HepG2 (cell line): Measurements from ENCODE around the gene CELF2. TPM values are rescaled to one million over a fixed set of nuclear protein-coding genes. Genes with fewer than 3 reads are reported as not detected.

Experiments
- ATAC-seq: fragments of 200-7000 bp; cut with Tn5 transposase; 3 replicates; pipeline ENCODE4 v1.9.1; 2020; ENCODE audit warnings: mild to moderate bottlenecking, moderate library complexity
- BruUV-seq: library from RNA; stranded (reverse); fragments of 400-500 nt; replicated peaks from 2 replicates; lab custom pipeline; 2021; lab: Mats Ljungman, UMichigan
- CTCF ChIA-PET: fragments of 300-600 bp; formaldehyde crosslinking; extraction: SDS; loops from one replicate; lab custom pipeline; 2021; ENCODE audit warnings: low total read pairs, inconsistent platforms, low intra/inter-chr PET ratio; lab: Yijun Ruan, JAX
- POLR2A ChIA-PET: fragments of 350-600 bp; sonication (Branson Sonifier 250); formaldehyde crosslinking; loops from one replicate; lab custom pipeline; 2020; ENCODE audit warnings: antibody characterized with exemption, inconsistent platforms; lab: Yijun Ruan, JAX
- DNase-seq: peaks from one replicate; pipeline ENCODE4 v3.0.0-alpha.2; 2015; ENCODE audit warnings: low spot score
- FAIRE-seq: peaks from 3 replicates; lab custom pipeline; 2011; peaks lifted over from hg19 to GRCh38; lab: Jason Lieb, UNC
- H2AFZ ChIP-seq: one replicate; pipeline ENCODE4 v1.6.1; 2011; ENCODE audit warnings: low read length, inconsistent platforms
- H3K27ac ChIP-seq: fragments of 300-600 bp; 3 replicates; pipeline ENCODE4 v1.8.0; 2011; ENCODE audit warnings: mixed run types, mild to moderate bottlenecking, mixed read lengths, low read length, inconsistent platforms; ENCODE audit not compliant: insufficient read depth; ENCODE audit errors: extremely low read length
- H3K27me3 ChIP-seq, 2 experiments: fragments of 200-600 bp in 1 of 2; 2 replicates in 1 of 2; 3 replicates in 1 of 2; pipeline versions ENCODE4 v1.6.0 to v1.8.0; 2011; ENCODE audit warnings: low read length in 2 of 2, mild to moderate bottlenecking in 2 of 2, moderate library complexity in 2 of 2, inconsistent platforms in 1 of 2; ENCODE audit not compliant: insufficient read depth in 2 of 2, control insufficient read depth in 1 of 2
- H3K36me3 ChIP-seq, 2 experiments: fragments of 200-600 bp in 1 of 2; replicated peaks in 1 of 2; 2 replicates in 1 of 2; 3 replicates in 1 of 2; pipeline versions ENCODE4 v1.5.1 to v1.8.0; 2011; ENCODE audit warnings: low read length in 2 of 2, inconsistent platforms in 1 of 2; ENCODE audit not compliant: insufficient read depth in 2 of 2, control insufficient read depth in 1 of 2
- H3K4me1 ChIP-seq: 2 replicates; pipeline ENCODE4 v1.5.1; 2012; ENCODE audit warnings: low read length, inconsistent platforms; ENCODE audit not compliant: insufficient read depth
- H3K4me2 ChIP-seq: 2 replicates; pipeline ENCODE4 v1.6.0; 2011; ENCODE audit warnings: low read depth, low read length, inconsistent platforms
- H3K4me3 ChIP-seq, 3 experiments: fragments of 200-600 bp in 1 of 3; sonication (generic), shearing (Covaris generic) in 1 of 3; replicated peaks in 1 of 3; 2 replicates each; pipeline ENCODE4 v1.5.1; 2011 to 2016; ENCODE audit warnings: low read length in 3 of 3, inconsistent platforms in 2 of 3, low read depth in 2 of 3, mild to moderate bottlenecking in 2 of 3, control low read depth in 1 of 3, mixed read lengths in 1 of 3; ENCODE audit not compliant: insufficient read depth in 1 of 3
- H3K79me2 ChIP-seq: one replicate; pipeline ENCODE4 v1.6.1; 2011; ENCODE audit warnings: low read length, inconsistent platforms; ENCODE audit not compliant: insufficient read depth
- H3K9ac ChIP-seq: 2 replicates; pipeline ENCODE4 v1.6.0; 2011; ENCODE audit warnings: mild to moderate bottlenecking, low read depth, low read length, inconsistent platforms; ENCODE audit not compliant: insufficient read depth
- H3K9me3 ChIP-seq: 2 replicates; pipeline ENCODE4 v1.5.1; 2012; ENCODE audit warnings: mild to moderate bottlenecking, low read length
- H4K20me1 ChIP-seq: 2 replicates; pipeline ENCODE4 v1.6.0; 2011; ENCODE audit warnings: inconsistent platforms, mild to moderate bottlenecking, low read length, moderate library complexity; ENCODE audit not compliant: insufficient read depth
- ARNT ChIP-seq: fragments of 450-650 bp; IDR thresholded peaks from 2 replicates; pipeline ENCODE4 v1.6.1; 2017
- DR1 ChIP-seq: sonication (generic); formaldehyde crosslinking; IDR thresholded peaks from 2 replicates; pipeline ENCODE4 v1.8.0; 2021; ENCODE audit warnings: mild to moderate bottlenecking, missing genetic modification reagents, inconsistent platforms
- JUNB ChIP-seq: sonication (generic); formaldehyde crosslinking; IDR thresholded peaks from 2 replicates; pipeline ENCODE4 v1.8.0; 2022; ENCODE audit warnings: missing genetic modification reagents, mild to moderate bottlenecking, borderline replicate concordance
- PRPF4 ChIP-seq: fragments of 200-400 bp; formaldehyde crosslinking; IDR thresholded peaks from 2 replicates; pipeline ENCODE4 v1.6.1; 2016; ENCODE audit warnings: low read length, low read depth; ENCODE audit not compliant: poor library complexity, severe bottlenecking
- ZFP36L2 ChIP-seq: sonication (generic); formaldehyde crosslinking; IDR thresholded peaks from 2 replicates; pipeline ENCODE4 v1.4.0; 2020; ENCODE audit warnings: missing genetic modification reagents
- ZNF33B ChIP-seq: sonication (generic); formaldehyde crosslinking; IDR thresholded peaks from 2 replicates; pipeline ENCODE4 v1.5.1; 2020; ENCODE audit warnings: mild to moderate bottlenecking, missing genetic modification reagents
- ZNF451 ChIP-seq: sonication (generic); formaldehyde crosslinking; IDR thresholded peaks from 2 replicates; pipeline ENCODE4 v1.5.0; 2020; ENCODE audit warnings: mild to moderate bottlenecking, missing genetic modification reagents
- ZNF607 ChIP-seq: sonication (generic); formaldehyde crosslinking; IDR thresholded peaks from 2 replicates; pipeline ENCODE4 v1.5.1; 2020; ENCODE audit warnings: missing genetic modification reagents, mild to moderate bottlenecking, borderline replicate concordance
- ZNF781 ChIP-seq: sonication (generic); formaldehyde crosslinking; IDR thresholded peaks from 2 replicates; pipeline ENCODE4 v1.5.1; 2020; ENCODE audit warnings: borderline replicate concordance, mild to moderate bottlenecking, missing genetic modification reagents; ENCODE audit errors: not compliant biosample characterization
- WGBS: methylation state at CpG from one replicate; pipeline ENCODE4 v1.1.6; 2017; ENCODE audit warnings: low lambda C conversion rate; 5-methylcytosine and 5-hydroxymethylcytosine counted together
- in situ Hi-C: cut with HindIII; loops from 2 replicates; pipeline ENCODE4 v1.10.0; 2017; ENCODE audit warnings: low pct_unique_long_range_greater_than_20kb; ENCODE audit not compliant: extremely low pct_ligation_motif_present
- intact Hi-C: fragments of 100-400 bp; cut with micrococcal nuclease; formaldehyde crosslinking; loops from one replicate; pipeline ENCODE4 v1.10.0; 2022; ENCODE audit not compliant: unreplicated experiment
- polyA plus RNA-seq, 8 experiments: library from polyadenylated mRNA; depleted of rRNA in 3 of 8; stranded (reverse) in 7 of 8; unstranded in 1 of 8; fragments of >200 nt; fragmentation: Illumina TruSeq in 4 of 8; extraction: Trizol in 4 of 8; gene quantifications; 2 replicates each; pipeline versions ENCODE4 v1.2.1 to v1.2.3, GENCODE V29; 2011 to 2016; ENCODE audit warnings: low read depth in 4 of 8, missing spikeins in 1 of 8, mixed read lengths in 1 of 8; ENCODE audit not compliant: insufficient read depth in 1 of 8
- total RNA-seq, 5 experiments: library from RNA; depleted of rRNA; stranded (reverse); fragments of >200 nt; fragmentation: Illumina TruSeq; extraction: Trizol; gene quantifications; 2 replicates each; pipeline ENCODE4 v1.2.3, GENCODE V29; 2016; ENCODE audit warnings: low read depth in 1 of 5
- TF ChIP-seq, protein P1 (sequence below): IDR thresholded peaks from 2 replicates; pipeline ENCODE4 v1.6.1; 2016; ENCODE audit warnings: missing compliant biosample characterization, missing genetic modification reagents, borderline replicate concordance
- TF ChIP-seq, protein P2 (sequence below): IDR thresholded peaks from 2 replicates; pipeline ENCODE4 v1.4.0; 2020; ENCODE audit warnings: mild to moderate bottlenecking, missing genetic modification reagents

Gene CELF2
- total and polyA plus RNA-seq, 2 of the 13 experiments (the other 11 are each of a cell fraction or from before 2014, with no cell fraction given): not detected

DNA sequence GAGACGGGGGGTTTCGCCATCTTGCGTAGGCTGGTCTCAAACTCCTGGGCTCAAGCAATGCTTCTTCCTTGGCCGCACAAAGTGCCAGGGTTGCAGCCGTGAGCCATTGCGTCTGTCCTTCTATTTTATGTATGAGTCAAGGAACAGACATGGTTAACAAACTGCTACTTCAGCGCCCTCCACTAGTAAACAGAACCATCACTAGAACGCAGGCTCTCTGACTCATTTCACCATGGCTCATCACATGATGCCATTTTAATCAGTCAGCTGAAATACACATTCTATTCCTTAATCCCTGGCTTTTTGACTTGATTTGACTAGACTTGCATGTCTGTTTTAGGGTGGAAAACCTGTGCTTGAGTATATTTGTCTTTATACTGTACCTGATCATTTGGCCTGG, 41.3 kb downstream of the CELF2 start:
- BruUV-seq: no TSS peak
- 39% methylated on average over 8 of the region's 8 CpGs for WGBS
- no peaks in the 10 kb centered on the region for H3K79me2 ChIP-seq
- no peak overlapping the region for H3K27ac ChIP-seq
- FAIRE-seq (no peak), DNase-seq (no peak)
- no peaks in the 10 kb centered on the region for H3K36me3 ChIP-seq
- H3K27me3 ChIP-seq: no peaks in the 10 kb centered on the region
- H4K20me1 ChIP-seq: no peaks in the 10 kb centered on the region
- POLR2A ChIA-PET: no interaction called here
- TF ChIP-seq JUNB (CRISPR knock-in tag) (no peak), PRPF4 (no peak), ZFP36L2 (CRISPR knock-in tag) (no peak), ARNT (no peak), DR1 (no peak), ZNF607 (CRISPR knock-in tag) (no peak), ZNF781 (CRISPR knock-in tag) (no peak), ZNF451 (CRISPR knock-in tag) (no peak), ZNF33B (CRISPR knock-in tag) (no peak)
- TF ChIP-seq, protein P1, sequence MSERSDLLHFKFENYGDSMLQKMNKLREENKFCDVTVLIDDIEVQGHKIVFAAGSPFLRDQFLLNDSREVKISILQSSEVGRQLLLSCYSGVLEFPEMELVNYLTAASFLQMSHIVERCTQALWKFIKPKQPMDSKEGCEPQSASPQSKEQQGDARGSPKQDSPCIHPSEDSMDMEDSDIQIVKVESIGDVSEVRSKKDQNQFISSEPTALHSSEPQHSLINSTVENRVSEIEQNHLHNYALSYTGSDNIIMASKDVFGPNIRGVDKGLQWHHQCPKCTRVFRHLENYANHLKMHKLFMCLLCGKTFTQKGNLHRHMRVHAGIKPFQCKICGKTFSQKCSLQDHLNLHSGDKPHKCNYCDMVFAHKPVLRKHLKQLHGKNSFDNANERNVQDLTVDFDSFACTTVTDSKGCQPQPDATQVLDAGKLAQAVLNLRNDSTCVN: no peak
- TF ChIP-seq, protein P2, sequence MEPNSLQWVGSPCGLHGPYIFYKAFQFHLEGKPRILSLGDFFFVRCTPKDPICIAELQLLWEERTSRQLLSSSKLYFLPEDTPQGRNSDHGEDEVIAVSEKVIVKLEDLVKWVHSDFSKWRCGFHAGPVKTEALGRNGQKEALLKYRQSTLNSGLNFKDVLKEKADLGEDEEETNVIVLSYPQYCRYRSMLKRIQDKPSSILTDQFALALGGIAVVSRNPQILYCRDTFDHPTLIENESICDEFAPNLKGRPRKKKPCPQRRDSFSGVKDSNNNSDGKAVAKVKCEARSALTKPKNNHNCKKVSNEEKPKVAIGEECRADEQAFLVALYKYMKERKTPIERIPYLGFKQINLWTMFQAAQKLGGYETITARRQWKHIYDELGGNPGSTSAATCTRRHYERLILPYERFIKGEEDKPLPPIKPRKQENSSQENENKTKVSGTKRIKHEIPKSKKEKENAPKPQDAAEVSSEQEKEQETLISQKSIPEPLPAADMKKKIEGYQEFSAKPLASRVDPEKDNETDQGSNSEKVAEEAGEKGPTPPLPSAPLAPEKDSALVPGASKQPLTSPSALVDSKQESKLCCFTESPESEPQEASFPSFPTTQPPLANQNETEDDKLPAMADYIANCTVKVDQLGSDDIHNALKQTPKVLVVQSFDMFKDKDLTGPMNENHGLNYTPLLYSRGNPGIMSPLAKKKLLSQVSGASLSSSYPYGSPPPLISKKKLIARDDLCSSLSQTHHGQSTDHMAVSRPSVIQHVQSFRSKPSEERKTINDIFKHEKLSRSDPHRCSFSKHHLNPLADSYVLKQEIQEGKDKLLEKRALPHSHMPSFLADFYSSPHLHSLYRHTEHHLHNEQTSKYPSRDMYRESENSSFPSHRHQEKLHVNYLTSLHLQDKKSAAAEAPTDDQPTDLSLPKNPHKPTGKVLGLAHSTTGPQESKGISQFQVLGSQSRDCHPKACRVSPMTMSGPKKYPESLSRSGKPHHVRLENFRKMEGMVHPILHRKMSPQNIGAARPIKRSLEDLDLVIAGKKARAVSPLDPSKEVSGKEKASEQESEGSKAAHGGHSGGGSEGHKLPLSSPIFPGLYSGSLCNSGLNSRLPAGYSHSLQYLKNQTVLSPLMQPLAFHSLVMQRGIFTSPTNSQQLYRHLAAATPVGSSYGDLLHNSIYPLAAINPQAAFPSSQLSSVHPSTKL (CRISPR knock-in tag): no peak
- TF ChIP-seq, all 625 proteins: peak for 0
- no peak overlapping the region for H3K4me2 ChIP-seq
- in situ Hi-C loops: no loop called here
- H2AFZ ChIP-seq: no peak overlapping the region
- no peak overlapping the region for H3K9ac ChIP-seq
- intact Hi-C loops: no loop called here
- no peaks in the 10 kb centered on the region; the same call in 1 of the 2 replicates for H3K9me3 ChIP-seq
- H3K4me3 ChIP-seq: no peak overlapping the region
- no peak for ATAC-seq
- CTCF ChIA-PET: no interaction called here
- H3K4me1 ChIP-seq: no peaks in the 10 kb centered on the region
